HEK293 (cell line): ENCODE measurements around the gene KRT12.

ENCODE experiments used
- CTCF ChIA-PET: fragments of 350-600 bp; formaldehyde crosslinking; extraction: SDS; loops from one replicate; lab custom pipeline; 2021; ENCODE audit warnings: antibody characterized with exemption; lab: Yijun Ruan, JAX
- POLR2A ChIA-PET: fragments of 300-600 bp; formaldehyde crosslinking; extraction: SDS; loops from one replicate; lab custom pipeline; 2020; ENCODE audit warnings: antibody characterized with exemption, inconsistent platforms; lab: Yijun Ruan, JAX
- H3K27ac ChIP-seq: fragments of 200-500 bp; sonication (Bioruptor generic); 2 replicates; pipeline ENCODE4 v1.5.1; 2014; ENCODE audit warnings: low read depth, low read length, control low read depth, inconsistent platforms; ENCODE audit errors: extremely low read depth
- H3K36me3 ChIP-seq, 2 experiments: fragments of 200-500 bp in 1 of 2; sonication (Bioruptor generic) in 1 of 2; 1 replicate in 1 of 2; 2 replicates in 1 of 2; pipeline ENCODE4 v1.5.1; 2014 to 2017; ENCODE audit warnings: inconsistent platforms in 2 of 2, low read length in 2 of 2; ENCODE audit not compliant: control insufficient read depth in 2 of 2, insufficient read depth in 1 of 2
- H3K4me1 ChIP-seq: fragments of 200-500 bp; sonication (Bioruptor generic); 2 replicates; pipeline ENCODE4 v1.5.1; 2014; ENCODE audit warnings: mild to moderate bottlenecking, low read length, inconsistent platforms; ENCODE audit not compliant: control insufficient read depth, insufficient read depth
- H3K4me3 ChIP-seq: 2 replicates; pipeline ENCODE4 v1.5.1; 2011; ENCODE audit warnings: low read depth, mild to moderate bottlenecking, control low read depth, low read length, moderate library complexity
- H3K9me3 ChIP-seq: fragments of 200-500 bp; sonication (Bioruptor generic); 2 replicates; pipeline ENCODE4 v1.5.1; 2014; ENCODE audit warnings: low read depth, low read length, inconsistent platforms; ENCODE audit not compliant: control insufficient read depth, insufficient read depth
- HOXC10 ChIP-seq: sonication (generic); formaldehyde crosslinking; IDR thresholded peaks from 2 replicates; pipeline ENCODE4 v1.8.1; 2023; ENCODE audit warnings: mild to moderate bottlenecking, missing genetic modification reagents
- KLF8 ChIP-seq: fragments of 450-650 bp; formaldehyde crosslinking; IDR thresholded peaks from 2 replicates; pipeline ENCODE4 v1.5.1; 2016; ENCODE audit warnings: missing biosample characterization, missing genetic modification characterization
- MEIS1 ChIP-seq: sonication (generic); formaldehyde crosslinking; IDR thresholded peaks from 2 replicates; pipeline ENCODE4 v1.8.1; 2022; ENCODE audit warnings: missing genetic modification reagents, mild to moderate bottlenecking, borderline replicate concordance
- ZBTB1 ChIP-seq: fragments of 450-650 bp; formaldehyde crosslinking; IDR thresholded peaks from 2 replicates; pipeline ENCODE4 v1.5.1; 2016; ENCODE audit warnings: missing biosample characterization, missing genetic modification characterization
- ZFHX2 ChIP-seq: fragments of 450-650 bp; formaldehyde crosslinking; conservative IDR thresholded peaks from 2 replicates; pipeline ENCODE4 v1.5.1; 2016; ENCODE audit warnings: missing biosample characterization, missing genetic modification characterization
- ZNF132 ChIP-seq: fragments of 450-650 bp; formaldehyde crosslinking; IDR thresholded peaks from 2 replicates; pipeline ENCODE4 v1.5.1; 2017; ENCODE audit warnings: missing biosample characterization, missing genetic modification characterization, borderline replicate concordance
- ZNF214 ChIP-seq: fragments of 450-650 bp; formaldehyde crosslinking; IDR thresholded peaks from 2 replicates; pipeline ENCODE4 v1.5.1; 2017; ENCODE audit warnings: missing biosample characterization, mild to moderate bottlenecking, missing genetic modification characterization, borderline replicate concordance
- ZNF274 ChIP-seq, 2 experiments: fragments of 200-500 bp in 1 of 2; fragments of 450-650 bp in 1 of 2; sonication (Bioruptor generic) in 1 of 2; formaldehyde crosslinking in 1 of 2; IDR thresholded peaks; 2 replicates each; pipeline versions ENCODE4 v1.5.1 to v1.6.1; 2014 to 2016; ENCODE audit warnings: borderline replicate concordance in 1 of 2, inconsistent platforms in 1 of 2, low read length in 1 of 2, missing biosample characterization in 1 of 2, missing genetic modification characterization in 1 of 2
- ZNF292 ChIP-seq: fragments of 450-650 bp; formaldehyde crosslinking; IDR thresholded peaks from 2 replicates; pipeline ENCODE4 v1.5.1; 2016; ENCODE audit warnings: low read depth, missing biosample characterization, missing genetic modification characterization, borderline replicate concordance
- ZNF354C ChIP-seq: fragments of 450-650 bp; formaldehyde crosslinking; IDR thresholded peaks from 2 replicates; pipeline ENCODE4 v1.5.1; 2016; ENCODE audit warnings: missing biosample characterization, missing genetic modification characterization, low read depth, borderline replicate concordance
- ZNF423 ChIP-seq: fragments of 450-650 bp; formaldehyde crosslinking; IDR thresholded peaks from 2 replicates; pipeline ENCODE4 v1.5.1; 2016; ENCODE audit warnings: missing biosample characterization, missing genetic modification characterization
- ZNF501 ChIP-seq: fragments of 450-650 bp; formaldehyde crosslinking; IDR thresholded peaks from 2 replicates; pipeline ENCODE4 v1.5.1; 2016; ENCODE audit warnings: missing biosample characterization, missing genetic modification characterization
- ZNF585B ChIP-seq: fragments of 450-650 bp; formaldehyde crosslinking; IDR thresholded peaks from 2 replicates; pipeline ENCODE4 v1.5.1; 2016; ENCODE audit warnings: missing biosample characterization, missing genetic modification characterization
- ZNF701 ChIP-seq: fragments of 450-650 bp; formaldehyde crosslinking; IDR thresholded peaks from 2 replicates; pipeline ENCODE4 v1.5.1; 2016; ENCODE audit warnings: missing biosample characterization, missing genetic modification characterization
- ZSCAN16 ChIP-seq: fragments of 450-650 bp; formaldehyde crosslinking; IDR thresholded peaks from 2 replicates; pipeline ENCODE4 v1.5.1; 2016; ENCODE audit warnings: missing biosample characterization, missing genetic modification characterization
- TF ChIP-seq, protein P1 (sequence below): fragments of 450-650 bp; formaldehyde crosslinking; IDR thresholded peaks from 2 replicates; pipeline ENCODE4 v1.5.1; 2016; ENCODE audit warnings: missing biosample characterization, missing genetic modification characterization
- TF ChIP-seq, protein P2 (sequence below): fragments of 450-650 bp; formaldehyde crosslinking; IDR thresholded peaks from 2 replicates; pipeline ENCODE4 v1.5.1; 2017; ENCODE audit warnings: missing biosample characterization, missing genetic modification characterization
- TF ChIP-seq, protein P3 (sequence below): fragments of 450-650 bp; formaldehyde crosslinking; IDR thresholded peaks from 2 replicates; pipeline ENCODE4 v1.5.1; 2016; ENCODE audit warnings: missing biosample characterization, missing genetic modification characterization
- TF ChIP-seq, protein P4 (sequence below): fragments of 450-650 bp; formaldehyde crosslinking; IDR thresholded peaks from 2 replicates; pipeline ENCODE4 v1.5.1; 2017; ENCODE audit warnings: missing biosample characterization, missing genetic modification characterization

Gene KRT12

DNA sequence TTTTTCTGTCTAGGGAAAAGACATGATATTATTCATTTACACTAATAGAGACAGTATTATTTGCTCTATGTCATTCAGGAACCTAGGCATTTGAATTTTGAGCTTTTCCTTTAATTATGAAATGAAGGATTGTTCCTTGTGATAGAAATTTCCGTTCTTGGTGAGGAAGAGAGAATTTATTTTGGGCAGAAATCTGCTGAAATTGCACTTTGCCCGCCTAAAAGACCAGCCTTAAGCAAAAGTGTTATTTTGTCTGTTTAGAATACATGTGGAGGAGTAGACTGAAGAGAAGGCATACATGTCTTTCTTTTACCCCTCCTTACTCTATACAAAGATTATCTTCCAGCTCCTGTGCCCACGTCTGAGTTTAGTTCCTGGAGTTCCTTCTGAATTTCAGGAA, 27.8 kb downstream of the KRT12 start (continued):
- TF ChIP-seq, protein P1, sequence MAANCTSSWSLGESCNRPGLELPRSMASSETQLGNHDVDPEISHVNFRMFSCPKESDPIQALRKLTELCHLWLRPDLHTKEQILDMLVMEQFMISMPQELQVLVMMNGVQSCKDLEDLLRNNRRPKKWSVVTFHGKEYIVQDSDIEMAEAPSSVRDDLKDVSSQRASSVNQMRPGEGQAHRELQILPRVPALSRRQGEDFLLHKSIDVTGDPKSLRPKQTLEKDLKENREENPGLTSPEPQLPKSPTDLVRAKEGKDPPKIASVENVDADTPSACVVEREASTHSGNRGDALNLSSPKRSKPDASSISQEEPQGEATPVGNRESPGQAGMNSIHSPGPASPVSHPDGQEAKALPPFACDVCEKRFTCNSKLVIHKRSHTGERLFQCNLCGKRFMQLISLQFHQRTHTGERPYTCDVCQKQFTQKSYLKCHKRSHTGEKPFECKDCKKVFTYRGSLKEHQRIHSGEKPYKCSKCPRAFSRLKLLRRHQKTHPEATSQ (tag by site-specific recombination) = no peak
- no peak for TF ChIP-seq ZNF292
- TF ChIP-seq ZNF274 (IDR thresholded peaks at IDR 0.05; ENCODE audit: low read length) = no peak
- no peak for TF ChIP-seq ZNF274 (tag by site-specific recombination; IDR thresholded peaks at IDR 0.05; ENCODE audit: borderline replicate concordance)
- no peak for TF ChIP-seq ZNF132 (tag by site-specific recombination)
- TF ChIP-seq, all 188 proteins: peak for 0

DNA sequence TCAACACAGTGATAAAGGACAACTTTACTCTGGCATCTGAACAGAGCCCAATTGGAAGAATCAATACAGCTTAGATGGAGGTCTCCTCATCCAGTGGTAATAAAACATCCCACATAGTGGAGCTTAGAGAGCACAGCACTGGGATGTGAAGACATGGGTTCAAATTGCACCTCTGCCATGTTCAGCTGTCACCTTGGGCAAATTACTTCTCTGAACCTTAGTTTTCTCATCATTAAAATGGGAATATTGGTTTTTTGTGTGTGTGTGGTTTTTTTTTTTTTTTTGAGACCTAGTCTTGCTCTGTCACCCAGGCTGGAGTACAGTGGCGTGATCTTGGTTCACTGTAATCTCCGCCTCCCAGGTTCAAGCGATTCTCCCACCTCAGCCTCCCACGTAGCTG, 31.0 kb downstream of the KRT12 start:
- 0 out of 2 replicates have a peak, but pooled peaks have one; percentile 20 for TF ChIP-seq ZFHX2 (tag by site-specific recombination)
- no peak for TF ChIP-seq KLF8 (tag by site-specific recombination)
- TF ChIP-seq, protein P2, sequence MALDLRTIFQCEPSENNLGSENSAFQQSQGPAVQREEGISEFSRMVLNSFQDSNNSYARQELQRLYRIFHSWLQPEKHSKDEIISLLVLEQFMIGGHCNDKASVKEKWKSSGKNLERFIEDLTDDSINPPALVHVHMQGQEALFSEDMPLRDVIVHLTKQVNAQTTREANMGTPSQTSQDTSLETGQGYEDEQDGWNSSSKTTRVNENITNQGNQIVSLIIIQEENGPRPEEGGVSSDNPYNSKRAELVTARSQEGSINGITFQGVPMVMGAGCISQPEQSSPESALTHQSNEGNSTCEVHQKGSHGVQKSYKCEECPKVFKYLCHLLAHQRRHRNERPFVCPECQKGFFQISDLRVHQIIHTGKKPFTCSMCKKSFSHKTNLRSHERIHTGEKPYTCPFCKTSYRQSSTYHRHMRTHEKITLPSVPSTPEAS (tag by site-specific recombination) = 0 out of 2 replicates have a peak, but pooled peaks have one; percentile 13
- no peak overlapping the region for H3K4me3 ChIP-seq
- ChIA-PET POLR2A (no interaction called here), CTCF (interaction anchor here (0.6 kb wide), 1 partner anchor 245 kb away, joined by 3 read pairs; no protein-coding TSS in a partner anchor)
- H3K27ac ChIP-seq = no peak overlapping the region
- H3K9me3 ChIP-seq = no peaks in the 10 kb centered on the region
- H3K4me1 ChIP-seq = no peaks in the 10 kb centered on the region
- peaks cover 0 to 24% of the 10 kb centered on the region in 2 experiments for H3K36me3 ChIP-seq

DNA sequence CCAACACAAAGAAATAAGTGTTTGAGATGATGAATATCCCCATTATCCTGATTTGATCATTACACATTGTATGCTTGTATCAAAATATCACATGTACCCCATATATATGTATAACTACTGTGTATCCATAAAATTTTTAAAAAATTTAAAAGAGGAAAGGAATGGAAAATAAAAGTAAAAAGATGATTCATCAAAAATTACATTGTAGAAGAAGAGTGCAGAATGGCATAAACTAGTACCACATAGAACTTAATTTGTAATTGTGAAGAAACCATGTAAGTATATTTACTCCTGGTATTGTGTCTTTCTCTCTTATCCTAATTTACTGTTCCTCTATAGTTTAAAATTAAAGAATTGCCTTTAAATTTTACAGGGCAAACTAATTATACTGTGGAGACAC, 33.1 kb downstream of the KRT12 start:
- Histone ChIP-seq H3K9me3 (no peaks in the 10 kb centered on the region), H3K4me3 (no peak overlapping the region), H3K36me3 (peaks cover 0 to 24% of the 10 kb centered on the region in 2 experiments), H3K4me1 (no peaks in the 10 kb centered on the region), H3K27ac (no peak overlapping the region)
- ChIA-PET CTCF (interaction anchor here (1.1 kb wide), 1 partner anchor 815 kb away, joined by 3 read pairs; no protein-coding TSS in a partner anchor), POLR2A (no interaction called here)
- TF ChIP-seq ZNF214 (tag by site-specific recombination) = no peak
- no peak for TF ChIP-seq ZNF423 (tag by site-specific recombination)
- no peak for TF ChIP-seq ZNF585B (tag by site-specific recombination)
- TF ChIP-seq ZSCAN16 (tag by site-specific recombination) = no peak
- TF ChIP-seq, protein P3, sequence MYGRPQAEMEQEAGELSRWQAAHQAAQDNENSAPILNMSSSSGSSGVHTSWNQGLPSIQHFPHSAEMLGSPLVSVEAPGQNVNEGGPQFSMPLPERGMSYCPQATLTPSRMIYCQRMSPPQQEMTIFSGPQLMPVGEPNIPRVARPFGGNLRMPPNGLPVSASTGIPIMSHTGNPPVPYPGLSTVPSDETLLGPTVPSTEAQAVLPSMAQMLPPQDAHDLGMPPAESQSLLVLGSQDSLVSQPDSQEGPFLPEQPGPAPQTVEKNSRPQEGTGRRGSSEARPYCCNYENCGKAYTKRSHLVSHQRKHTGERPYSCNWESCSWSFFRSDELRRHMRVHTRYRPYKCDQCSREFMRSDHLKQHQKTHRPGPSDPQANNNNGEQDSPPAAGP (tag by site-specific recombination) = no peak
- TF ChIP-seq, protein P4, sequence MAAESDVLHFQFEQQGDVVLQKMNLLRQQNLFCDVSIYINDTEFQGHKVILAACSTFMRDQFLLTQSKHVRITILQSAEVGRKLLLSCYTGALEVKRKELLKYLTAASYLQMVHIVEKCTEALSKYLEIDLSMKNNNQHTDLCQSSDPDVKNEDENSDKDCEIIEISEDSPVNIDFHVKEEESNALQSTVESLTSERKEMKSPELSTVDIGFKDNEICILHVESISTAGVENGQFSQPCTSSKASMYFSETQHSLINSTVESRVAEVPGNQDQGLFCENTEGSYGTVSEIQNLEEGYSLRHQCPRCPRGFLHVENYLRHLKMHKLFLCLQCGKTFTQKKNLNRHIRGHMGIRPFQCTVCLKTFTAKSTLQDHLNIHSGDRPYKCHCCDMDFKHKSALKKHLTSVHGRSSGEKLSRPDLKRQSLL = no peak
- no peak for TF ChIP-seq ZBTB1 (tag by site-specific recombination)
- no peak for TF ChIP-seq ZNF354C (tag by site-specific recombination)
- TF ChIP-seq ZNF501 = no peak
- TF ChIP-seq MEIS1 (CRISPR knock-in tag) = no peak
- TF ChIP-seq HOXC10 = no peak
- no peak for TF ChIP-seq ZNF701 (tag by site-specific recombination)
